Ectodermal cell (in vitro differentiated cells): ENCODE data around the gene DCTD.

Experiments
- H3K27ac ChIP-seq: 2 replicates; pipeline ENCODE4 v1.7.0; 2013; ENCODE audit warnings: mild to moderate bottlenecking, low read depth, low read length; ENCODE audit not compliant: insufficient read depth, poor library complexity, severe bottlenecking
- H3K27me3 ChIP-seq: 2 replicates; pipeline ENCODE4 v1.7.0; 2013; ENCODE audit warnings: mild to moderate bottlenecking, low read length; ENCODE audit not compliant: insufficient read depth, control insufficient read depth, poor library complexity, severe bottlenecking
- H3K36me3 ChIP-seq: one replicate; pipeline ENCODE4 v1.7.0; 2013; ENCODE audit warnings: low read length; ENCODE audit not compliant: control insufficient read depth, insufficient read depth
- H3K4me1 ChIP-seq: one replicate; pipeline ENCODE4 v1.7.0; 2013; ENCODE audit warnings: low read length; ENCODE audit not compliant: control insufficient read depth, insufficient read depth
- H3K4me3 ChIP-seq: 2 replicates; pipeline ENCODE4 v1.7.0; 2013; ENCODE audit warnings: low read depth, low read length, control low read depth; ENCODE audit not compliant: insufficient read depth
- H3K9me3 ChIP-seq: 2 replicates; pipeline ENCODE4 v1.7.0; 2013; ENCODE audit warnings: mild to moderate bottlenecking, low read length, moderate library complexity; ENCODE audit not compliant: control insufficient read depth
- WGBS, 2 experiments: methylation state at CpG; one replicate each; pipeline ENCODE4 v1.1.7; 2013; ENCODE audit warnings: missing lambda C conversion rate in 2 of 2; 5-methylcytosine and 5-hydroxymethylcytosine counted together

The DCTD gene

DNA sequence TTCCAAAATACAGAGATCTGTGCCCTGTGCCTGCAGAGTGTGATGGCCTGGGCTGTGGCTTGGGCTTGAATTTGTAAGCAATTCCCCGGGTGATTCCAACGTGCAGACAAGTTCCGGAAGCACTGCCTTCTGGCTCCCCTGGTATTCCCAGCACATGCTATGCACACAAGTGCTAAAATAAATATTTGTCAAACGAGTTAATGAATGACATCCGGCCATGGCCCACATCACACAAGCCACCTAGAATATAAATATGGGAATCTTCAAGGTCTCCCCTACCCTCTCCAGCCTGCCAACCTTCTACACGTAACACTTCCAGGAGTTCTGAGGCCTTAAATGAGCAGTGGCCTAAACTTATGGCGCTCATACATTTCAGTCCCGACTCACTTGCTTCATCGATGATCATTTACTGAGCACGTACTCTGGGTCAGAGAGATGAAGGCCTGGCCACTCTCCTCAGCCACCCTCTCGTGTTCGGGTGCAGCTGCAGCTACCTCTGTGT is 21.3 kb downstream of the DCTD start:
- H3K27me3 ChIP-seq, result no peaks in the 10 kb centered on the region
- H3K9me3 ChIP-seq, result no peaks in the 10 kb centered on the region
- H3K4me1 ChIP-seq, result no peaks in the 10 kb centered on the region
- peaks cover 20% of the 10 kb centered on the region for H3K36me3 ChIP-seq
- H3K4me3 ChIP-seq, result no peak overlapping the region
- no peak overlapping the region for H3K27ac ChIP-seq
- 95 to 97% methylated on average over 12 of the region's 12 CpGs for WGBS, 2 experiments

DNA sequence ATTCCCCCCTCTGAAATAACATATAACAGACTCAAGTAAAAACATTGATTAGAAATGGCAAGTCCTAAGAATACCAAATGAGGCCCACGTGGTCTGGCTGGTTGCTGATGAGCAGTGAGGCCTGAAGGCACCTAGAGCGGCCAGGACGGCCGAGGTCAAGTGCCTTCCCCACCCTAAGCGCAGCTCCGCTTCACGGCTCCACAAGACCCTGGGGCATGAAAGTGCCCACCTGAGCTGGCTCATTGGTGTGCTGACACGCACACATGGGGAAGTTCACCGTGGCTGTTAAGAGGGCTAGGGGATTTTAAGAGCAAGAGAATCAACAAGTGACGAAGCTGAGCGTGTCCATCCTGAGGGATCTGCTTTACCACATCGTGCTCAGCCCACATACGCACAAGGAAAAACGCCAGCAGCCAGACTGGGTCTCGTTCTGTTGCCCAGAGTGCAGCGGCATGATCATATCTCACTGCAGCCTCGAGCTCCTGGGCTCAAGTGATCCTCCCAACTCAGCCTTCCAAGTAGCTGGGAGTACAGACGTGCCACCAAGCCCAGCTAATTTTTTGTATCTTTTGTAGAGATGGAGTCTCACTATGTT is 22.4 kb downstream of the DCTD start:
- H3K9me3 ChIP-seq, result no peaks in the 10 kb centered on the region
- no peaks in the 10 kb centered on the region for H3K4me1 ChIP-seq
- H3K27me3 ChIP-seq, result no peaks in the 10 kb centered on the region
- peaks cover 24% of the 10 kb centered on the region for H3K36me3 ChIP-seq
- WGBS, 2 experiments, result 95 to 96% methylated on average over 18 of the region's 18 CpGs
- no peak overlapping the region for H3K27ac ChIP-seq
- no peak overlapping the region for H3K4me3 ChIP-seq

DNA sequence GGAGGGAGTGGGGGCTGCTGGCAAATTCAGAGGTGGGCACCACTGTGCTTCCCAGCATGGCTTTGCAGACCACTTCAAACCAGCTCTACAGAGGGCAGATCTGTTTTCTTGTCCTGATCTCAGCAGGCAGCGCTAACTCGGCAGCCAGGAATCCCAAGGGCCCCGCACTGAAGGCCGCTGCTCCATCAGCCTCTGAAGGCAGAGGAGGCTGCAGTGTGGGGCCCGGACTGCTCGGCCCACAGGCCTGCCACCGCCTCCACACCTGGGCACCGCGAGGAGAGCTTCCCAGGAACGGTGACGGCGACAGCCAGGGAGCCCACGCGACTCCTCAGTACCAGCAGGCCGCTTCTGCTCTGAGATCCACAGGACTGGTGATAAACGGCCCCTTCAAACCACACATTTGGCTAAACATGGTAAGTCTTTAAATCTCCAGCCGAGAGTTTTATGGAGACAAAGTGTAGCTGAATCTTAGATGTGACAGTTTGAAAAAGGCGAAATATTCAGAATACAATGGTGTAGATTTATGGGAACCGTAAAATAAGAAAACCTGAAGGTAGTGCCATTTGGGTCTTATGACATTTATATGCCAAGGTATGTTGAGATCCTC is 23.6 kb downstream of the DCTD start:
- Histone ChIP-seq H3K4me3 (no peak overlapping the region), H3K27ac (no peak overlapping the region), H3K9me3 (no peaks in the 10 kb centered on the region), H3K27me3 (no peaks in the 10 kb centered on the region), H3K36me3 (peaks cover 30% of the 10 kb centered on the region), H3K4me1 (no peaks in the 10 kb centered on the region)
- 89 to 90% methylated on average over 19 of the region's 19 CpGs for WGBS, 2 experiments

DNA sequence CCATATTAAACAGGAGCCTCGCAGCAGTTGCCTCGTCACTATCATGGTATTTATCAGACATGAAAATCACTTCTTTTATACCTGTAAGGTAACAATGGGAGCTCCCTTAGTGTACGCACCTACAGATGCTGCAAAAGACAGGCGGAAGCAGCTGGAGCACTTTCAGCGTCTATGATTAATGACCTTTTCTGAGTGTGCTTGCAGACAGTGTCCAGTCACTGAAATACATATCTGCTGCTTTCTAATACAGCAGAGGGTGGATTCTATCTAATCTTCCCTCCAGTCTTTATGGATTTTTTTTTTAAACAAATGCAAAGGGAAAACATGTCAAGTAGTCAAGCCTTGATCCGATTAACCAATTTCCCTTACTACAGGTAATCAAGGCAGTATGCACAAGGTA is 24.1 kb downstream of the DCTD start:
- H3K27ac ChIP-seq, result no peak overlapping the region
- H3K4me1 ChIP-seq, result no peaks in the 10 kb centered on the region
- 97% methylated on average over 6 of the region's 6 CpGs for WGBS, 2 experiments
- H3K27me3 ChIP-seq, result no peaks in the 10 kb centered on the region
- H3K4me3 ChIP-seq, result no peak overlapping the region
- H3K36me3 ChIP-seq, result peaks cover 30% of the 10 kb centered on the region
- H3K9me3 ChIP-seq, result no peaks in the 10 kb centered on the region

DNA sequence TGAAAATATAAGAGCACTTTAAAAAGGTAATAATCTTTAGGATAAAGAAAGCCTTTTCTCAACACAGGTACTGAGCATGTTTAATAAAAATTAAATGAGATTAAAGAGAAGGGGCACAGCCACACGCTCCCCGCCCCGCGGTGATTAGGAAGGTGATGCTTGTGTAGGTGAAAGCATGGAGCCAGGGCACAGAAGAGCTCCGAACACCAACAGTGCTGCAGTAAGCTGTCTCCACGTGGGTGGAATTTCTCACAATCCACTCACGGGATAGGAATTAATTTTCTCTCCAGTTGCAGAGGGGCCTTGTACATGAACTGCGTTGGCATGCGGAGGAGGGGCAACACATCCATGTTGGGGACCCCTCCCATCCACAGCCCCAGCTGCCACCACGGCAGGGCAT is 27.0 kb downstream of the DCTD start:
- Histone ChIP-seq H3K36me3 (peaks cover 30% of the 10 kb centered on the region), H3K4me1 (no peaks in the 10 kb centered on the region), H3K27ac (no peak overlapping the region), H3K9me3 (no peaks in the 10 kb centered on the region), H3K27me3 (no peaks in the 10 kb centered on the region), H3K4me3 (no peak overlapping the region)
- WGBS, 2 experiments, result 93 to 95% methylated on average over 10 of the region's 10 CpGs

DNA sequence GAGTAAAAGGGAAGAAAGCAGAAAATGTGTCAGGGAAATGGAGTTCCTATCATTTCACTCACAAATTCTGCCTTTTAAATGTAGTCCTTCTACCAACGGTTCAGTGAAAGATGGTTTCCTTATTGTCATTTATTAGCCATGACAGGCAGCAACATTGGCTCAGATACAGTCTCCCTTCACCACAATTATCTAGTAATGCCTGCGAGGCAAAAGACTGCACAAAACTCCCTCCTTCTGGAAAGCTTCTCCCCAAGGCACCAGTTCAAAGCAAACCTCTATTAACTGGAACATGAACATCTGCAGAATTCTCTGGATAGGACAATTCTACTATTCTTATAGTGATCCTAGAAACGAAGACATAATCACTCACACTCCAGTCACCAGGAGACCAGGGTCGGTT is 28.3 kb downstream of the DCTD start:
- H3K9me3 ChIP-seq, result no peaks in the 10 kb centered on the region
- H3K36me3 ChIP-seq, result peaks cover 38% of the 10 kb centered on the region
- 91 to 92% methylated on average over 4 of the region's 4 CpGs for WGBS, 2 experiments

DNA sequence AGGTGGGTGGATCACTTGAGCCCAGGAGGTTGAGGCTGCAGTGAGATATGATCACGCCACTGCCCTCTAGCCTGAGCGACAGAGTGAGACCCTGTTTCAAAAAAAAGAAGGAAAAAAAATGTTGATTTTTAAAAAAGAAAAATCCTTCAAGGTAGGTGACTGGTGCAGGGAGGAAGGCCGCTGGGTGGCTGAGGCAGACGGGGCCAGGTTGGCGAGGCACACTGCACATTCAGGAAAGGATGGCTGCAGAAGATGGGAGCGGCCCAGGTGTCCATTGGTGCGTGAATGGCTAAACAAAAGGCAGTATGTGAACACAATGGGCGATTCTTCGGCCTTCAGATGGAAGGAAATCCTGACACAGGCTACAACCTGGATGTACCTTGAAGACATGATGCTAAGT is 30.4 kb downstream of the DCTD start:
- H3K4me3 ChIP-seq, result no peak overlapping the region
- peaks cover 38% of the 10 kb centered on the region for H3K36me3 ChIP-seq
- 95% methylated on average over 9 of the region's 9 CpGs for WGBS, 2 experiments
- H3K9me3 ChIP-seq, result no peaks in the 10 kb centered on the region
- H3K4me1 ChIP-seq, result no peaks in the 10 kb centered on the region
- no peak overlapping the region for H3K27ac ChIP-seq
- no peaks in the 10 kb centered on the region for H3K27me3 ChIP-seq

More for the DNA sequence above, 28.3 kb downstream of the DCTD start:
- no peaks in the 10 kb centered on the region for H3K27me3 ChIP-seq
- no peaks in the 10 kb centered on the region for H3K4me1 ChIP-seq
- no peak overlapping the region for H3K4me3 ChIP-seq
- H3K27ac ChIP-seq, result no peak overlapping the region

DNA sequence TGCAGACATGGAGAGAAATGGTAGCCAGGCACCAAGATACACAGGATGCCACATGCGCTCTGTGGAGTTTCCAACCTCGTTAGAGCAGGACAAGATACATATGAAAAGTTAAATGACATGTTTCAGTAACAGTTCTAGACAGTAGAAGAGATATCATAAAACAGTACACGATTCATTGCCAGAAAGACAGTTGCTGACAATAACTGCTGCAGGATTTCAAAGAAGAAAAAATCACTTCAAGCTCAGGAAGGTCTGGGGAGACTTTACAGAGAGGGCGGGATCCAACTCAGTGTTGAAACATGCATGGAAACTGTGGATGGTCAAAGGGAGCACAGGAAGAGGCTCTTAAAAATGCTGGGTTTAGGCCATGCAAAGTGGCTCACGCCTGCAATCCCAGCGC is 31.0 kb downstream of the DCTD start:
- Histone ChIP-seq H3K4me3 (no peak overlapping the region), H3K9me3 (no peaks in the 10 kb centered on the region), H3K4me1 (no peaks in the 10 kb centered on the region), H3K36me3 (peaks cover 34% of the 10 kb centered on the region), H3K27ac (no peak overlapping the region), H3K27me3 (no peaks in the 10 kb centered on the region)
- 93 to 96% methylated on average over 6 of the region's 6 CpGs for WGBS, 2 experiments

DNA sequence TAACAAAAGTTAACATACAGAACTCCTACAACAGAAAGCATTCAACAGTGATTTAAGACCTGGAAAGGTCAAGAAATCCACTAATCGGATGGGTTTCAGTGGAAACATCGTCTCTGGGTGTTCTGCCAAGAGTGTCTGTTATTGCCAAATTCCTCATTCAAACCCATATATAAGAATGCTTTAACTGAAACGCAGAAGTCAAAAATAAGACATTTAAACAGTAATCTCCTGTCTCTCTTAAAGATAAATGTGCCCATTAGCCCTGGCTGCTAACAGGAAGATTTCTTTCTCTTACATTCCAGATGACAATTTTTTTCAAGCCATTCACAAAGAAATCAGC is 31.5 kb downstream of the DCTD start:
- WGBS, 2 experiments, result 95% methylated on average over 3 of the region's 3 CpGs
- peaks cover 29% of the 10 kb centered on the region for H3K36me3 ChIP-seq
- H3K9me3 ChIP-seq, result no peaks in the 10 kb centered on the region
- no peaks in the 10 kb centered on the region for H3K27me3 ChIP-seq
- H3K4me3 ChIP-seq, result no peak overlapping the region
- no peak overlapping the region for H3K27ac ChIP-seq
- no peaks in the 10 kb centered on the region for H3K4me1 ChIP-seq

DNA sequence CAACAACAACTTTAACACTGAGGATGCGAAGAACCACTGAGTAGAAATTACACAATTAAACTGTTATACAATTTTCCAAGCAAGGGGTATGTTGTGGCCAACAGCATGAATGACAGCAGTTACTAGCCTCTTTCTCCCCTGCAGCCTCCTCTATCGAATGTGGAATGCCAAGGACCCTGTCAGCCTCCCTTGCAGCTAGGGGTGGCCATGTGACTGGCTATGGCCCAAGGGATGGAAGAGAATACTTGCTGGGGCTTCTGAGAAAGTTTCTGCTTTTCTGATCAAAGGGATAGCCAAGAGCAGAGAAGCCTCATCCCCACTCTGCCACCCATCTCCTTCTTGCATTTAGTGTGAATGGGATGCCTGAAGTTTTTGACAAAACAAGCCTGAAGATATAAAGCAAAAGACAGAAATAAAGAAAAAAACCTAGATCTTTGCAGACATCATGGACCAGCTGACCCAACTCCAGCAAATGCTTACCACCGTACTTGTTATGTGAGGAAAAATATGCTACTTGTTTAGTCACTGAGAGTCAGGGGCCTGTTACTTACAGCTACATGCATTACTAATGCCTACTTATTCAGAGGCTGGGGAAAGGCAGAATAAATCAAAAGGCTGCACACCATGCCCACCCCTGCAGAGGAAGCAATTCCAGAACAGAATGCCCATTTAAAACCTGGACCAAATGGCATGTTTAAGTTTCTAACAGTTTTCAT is 32.0 kb downstream of the DCTD start:
- Histone ChIP-seq H3K36me3 (peaks cover 29% of the 10 kb centered on the region), H3K27ac (no peak overlapping the region), H3K9me3 (no peaks in the 10 kb centered on the region), H3K27me3 (no peaks in the 10 kb centered on the region), H3K4me3 (no peak overlapping the region), H3K4me1 (no peaks in the 10 kb centered on the region)
- WGBS, 2 experiments, result 95 to 98% methylated on average over 3 of the region's 3 CpGs
